Mesendoderm (in vitro differentiated cells): ENCODE results near the gene GTPBP3.

Source experiments
- DNase-seq: peaks from one replicate; pipeline ENCODE4 v3.0.0; 2013
- H2AK5ac ChIP-seq: 2 replicates; pipeline ENCODE4 v1.6.1; 2013; ENCODE audit warnings: low read length, inconsistent platforms
- H2BK120ac ChIP-seq: 2 replicates; pipeline ENCODE4 v1.6.1; 2013; ENCODE audit warnings: low read depth, mild to moderate bottlenecking, low read length, moderate library complexity, mixed read lengths
- H2BK15ac ChIP-seq: replicated peaks from 2 replicates; pipeline ENCODE4 v1.6.1; 2013; ENCODE audit warnings: low read depth, mild to moderate bottlenecking, moderate library complexity
- H2BK5ac ChIP-seq: 2 replicates; pipeline ENCODE4 v1.6.1; 2013; ENCODE audit warnings: low read length, inconsistent platforms
- H3K18ac ChIP-seq: 2 replicates; pipeline ENCODE4 v1.6.1; 2013; ENCODE audit warnings: mild to moderate bottlenecking, low read length, mixed read lengths
- H3K23ac ChIP-seq: one replicate; pipeline ENCODE4 v1.6.1; 2013; ENCODE audit warnings: low read length
- H3K27ac ChIP-seq: 2 replicates; pipeline ENCODE4 v1.5.1; 2013; ENCODE audit warnings: low read depth, mild to moderate bottlenecking, inconsistent platforms, low read length, moderate library complexity
- H3K27me3 ChIP-seq: 2 replicates; pipeline ENCODE4 v1.6.1; 2013; ENCODE audit warnings: low read length, control low read depth, mild to moderate bottlenecking, inconsistent platforms; ENCODE audit not compliant: insufficient read depth, poor library complexity
- H3K36me3 ChIP-seq: 2 replicates; pipeline ENCODE4 v1.6.1; 2013; ENCODE audit warnings: low read length, inconsistent platforms; ENCODE audit not compliant: control insufficient read depth, insufficient read depth
- H3K4ac ChIP-seq: one replicate; pipeline ENCODE4 v1.6.1; 2013; ENCODE audit warnings: low read depth, mild to moderate bottlenecking, low read length, moderate library complexity
- H3K4me1 ChIP-seq: 2 replicates; pipeline ENCODE4 v1.6.1; 2013; ENCODE audit warnings: low read depth, low read length, inconsistent platforms; ENCODE audit not compliant: control insufficient read depth
- H3K4me2 ChIP-seq: 2 replicates; pipeline ENCODE4 v1.6.1; 2013; ENCODE audit warnings: low read length
- H3K4me3 ChIP-seq: 2 replicates; pipeline ENCODE4 v1.5.1; 2013; ENCODE audit warnings: mild to moderate bottlenecking, low read length
- H3K56ac ChIP-seq: one replicate; pipeline ENCODE4 v1.6.1; 2013; ENCODE audit warnings: low read length
- H3K79me1 ChIP-seq: 2 replicates; pipeline ENCODE4 v1.6.1; 2013; ENCODE audit warnings: low read length, inconsistent platforms
- H3K79me2 ChIP-seq: 2 replicates; pipeline ENCODE4 v1.6.1; 2013; ENCODE audit warnings: mild to moderate bottlenecking, low read length; ENCODE audit not compliant: control insufficient read depth, insufficient read depth
- H3K9ac ChIP-seq: 2 replicates; pipeline ENCODE4 v1.6.1; 2013; ENCODE audit warnings: low read length, inconsistent platforms
- H4K5ac ChIP-seq: one replicate; pipeline ENCODE4 v1.6.1; 2013; ENCODE audit warnings: low read length
- H4K8ac ChIP-seq: one replicate; pipeline ENCODE4 v1.6.1; 2013; ENCODE audit warnings: low read depth, mild to moderate bottlenecking, control low read depth, low read length, moderate library complexity
- WGBS: extraction: QIAGEN DNeasy Blood & Tissue Kit; methylation state at CpG from one replicate; pipeline ENCODE4 v1.1.7; 2013; ENCODE audit warnings: low lambda C conversion rate, missing lambda C conversion rate; ENCODE audit not compliant: insufficient coverage; ENCODE audit errors: extremely low coverage; 5-methylcytosine and 5-hydroxymethylcytosine counted together

GTPBP3 gene

GRCh38 chr19:17378271-17378670, 40.9 kb downstream of the GTPBP3 start:
- Histone ChIP-seq H2BK15ac (no peak overlapping the region), H3K4ac (no peak overlapping the region), H3K4me1 (no peaks in the 10 kb centered on the region), H3K56ac (no peak overlapping the region), H2AK5ac (no peak overlapping the region), H4K5ac (no peak overlapping the region), H3K79me2 (no peaks in the 10 kb centered on the region), H4K8ac (no peak overlapping the region), H3K18ac (no peak overlapping the region), H3K27me3 (no peaks in the 10 kb centered on the region), H3K36me3 (no peaks in the 10 kb centered on the region), H3K23ac (no peak overlapping the region), H3K79me1 (no peaks in the 10 kb centered on the region), H3K27ac (no peak overlapping the region), H3K9ac (no peak overlapping the region), H2BK120ac (no peak overlapping the region), H3K4me2 (no peak overlapping the region), H2BK5ac (no peak overlapping the region), H3K4me3 (no peak overlapping the region)
- no CpG with 5 or more reads among the region's 13 CpGs for WGBS
- no peak for DNase-seq

- no peaks in the 10 kb centered on the region for H3K79me1 ChIP-seq
- H4K8ac ChIP-seq, result peak overlapping the region; percentile 7
- no peaks in the 10 kb centered on the region for H3K36me3 ChIP-seq
- H3K79me2 ChIP-seq, result no peaks in the 10 kb centered on the region
- no peak overlapping the region for H2AK5ac ChIP-seq
- no peak overlapping the region for H4K5ac ChIP-seq
- no peak overlapping the region for H2BK5ac ChIP-seq
- no peak overlapping the region for H2BK15ac ChIP-seq
- no peak overlapping the region for H3K4me2 ChIP-seq
- no peak overlapping the region for H3K4me3 ChIP-seq
- no peaks in the 10 kb centered on the region for H3K4me1 ChIP-seq
- peak overlapping the region; percentile 52 for H3K56ac ChIP-seq
- DNase-seq, result peak; percentile 55
- no peak overlapping the region for H3K9ac ChIP-seq
- H3K18ac ChIP-seq, result no peak overlapping the region
- H3K4ac ChIP-seq, result no peak overlapping the region
- WGBS, result no CpG with 5 or more reads among the region's 14 CpGs
- no peak overlapping the region for H3K23ac ChIP-seq
- no peaks in the 10 kb centered on the region for H3K27me3 ChIP-seq
- H2BK120ac ChIP-seq, result no peak overlapping the region
- no peak overlapping the region for H3K27ac ChIP-seq
These were observed 41.9 kb downstream of the GTPBP3 start for GRCh38 chr19:17379221-17379631.

GRCh38 chr19:17380426-17381138, 43.2 kb downstream of the GTPBP3 start:
- Histone ChIP-seq H2BK5ac (no peak overlapping the region), H3K4ac (no peak overlapping the region), H3K79me1 (no peaks in the 10 kb centered on the region), H3K36me3 (no peaks in the 10 kb centered on the region), H3K27ac (no peak overlapping the region), H2BK120ac (no peak overlapping the region), H3K18ac (no peak overlapping the region), H2BK15ac (no peak overlapping the region), H3K4me1 (no peaks in the 10 kb centered on the region), H4K8ac (no peak overlapping the region), H3K79me2 (no peaks in the 10 kb centered on the region), H3K4me3 (no peak overlapping the region), H3K9ac (no peak overlapping the region), H3K27me3 (no peaks in the 10 kb centered on the region), H3K23ac (no peak overlapping the region), H3K56ac (no peak overlapping the region), H2AK5ac (no peak overlapping the region), H4K5ac (no peak overlapping the region), H3K4me2 (no peak overlapping the region)
- no peak for DNase-seq
- WGBS, result no CpG with 5 or more reads among the region's 5 CpGs

- peak; percentile 79 for DNase-seq
- Histone ChIP-seq H3K4me1 (no peaks in the 10 kb centered on the region), H2BK15ac (no peak overlapping the region), H2BK5ac (no peak overlapping the region), H3K4me3 (no peak overlapping the region), H3K4me2 (no peak overlapping the region), H4K8ac (no peak overlapping the region), H3K18ac (no peak overlapping the region), H3K9ac (no peak overlapping the region), H3K79me1 (no peaks in the 10 kb centered on the region), H2BK120ac (no peak overlapping the region), H3K56ac (no peak overlapping the region), H3K79me2 (no peaks in the 10 kb centered on the region), H3K4ac (no peak overlapping the region), H3K27me3 (no peaks in the 10 kb centered on the region), H3K36me3 (no peaks in the 10 kb centered on the region), H2AK5ac (no peak overlapping the region), H3K27ac (no peak overlapping the region), H4K5ac (no peak overlapping the region), H3K23ac (no peak overlapping the region)
- no CpG with 5 or more reads among the region's 20 CpGs for WGBS
These were observed 48.7 kb downstream of the GTPBP3 start for GRCh38 chr19:17385878-17386611.

GRCh38 chr19:17389288-17389687, 51.9 kb downstream of the GTPBP3 start:
- Histone ChIP-seq H3K27me3 (no peaks in the 10 kb centered on the region), H3K27ac (no peak overlapping the region)
- no CpG with 5 or more reads among the region's 1 CpG for WGBS

More at GRCh38 chr19:17389288-17389687, 51.9 kb downstream of the GTPBP3 start:
- Histone ChIP-seq H3K79me1 (no peaks in the 10 kb centered on the region), H3K4ac (no peak overlapping the region), H2BK120ac (no peak overlapping the region), H2BK15ac (no peak overlapping the region), H3K56ac (no peak overlapping the region), H2BK5ac (no peak overlapping the region), H3K18ac (no peak overlapping the region), H3K23ac (no peak overlapping the region), H3K36me3 (no peaks in the 10 kb centered on the region), H2AK5ac (no peak overlapping the region), H3K9ac (no peak overlapping the region), H3K4me1 (no peaks in the 10 kb centered on the region), H3K4me2 (no peak overlapping the region), H4K8ac (no peak overlapping the region), H4K5ac (no peak overlapping the region), H3K4me3 (no peak overlapping the region), H3K79me2 (no peaks in the 10 kb centered on the region)
- DNase-seq, result no peak
